SK-N-DZ (cell line): ENCODE results near the gene B3GLCT.
"Not testable (repeated sequence)": the region's sequence is repeated elsewhere in the genome, so short reads cannot be mapped to it uniquely, and the experiment has no call there.

ENCODE experiments used
- DNase-seq: peaks from one replicate; pipeline ENCODE4 v3.0.0-alpha.2; 2015; ENCODE audit warnings: low spot score

Gene B3GLCT

DNA sequence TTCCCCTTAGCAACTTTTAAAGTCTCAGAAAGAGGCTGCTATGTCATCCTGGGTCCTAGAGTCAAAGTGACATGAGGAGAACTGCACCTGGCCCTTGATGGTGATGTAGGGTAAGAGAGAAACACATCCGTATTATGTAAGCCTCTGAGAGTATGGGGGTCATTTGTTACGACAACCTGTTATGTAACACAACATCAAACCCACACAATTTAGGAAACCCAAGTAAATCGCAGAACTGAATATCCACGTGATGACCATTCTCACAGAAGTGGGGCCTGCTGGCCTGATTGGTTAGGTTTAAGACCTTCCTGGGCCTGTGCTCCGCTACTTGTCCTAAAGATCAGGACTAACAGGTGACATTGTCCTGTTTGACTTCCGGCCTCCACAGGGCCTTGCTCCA, 15.3 kb upstream of the B3GLCT start:
- no peak for DNase-seq

DNA sequence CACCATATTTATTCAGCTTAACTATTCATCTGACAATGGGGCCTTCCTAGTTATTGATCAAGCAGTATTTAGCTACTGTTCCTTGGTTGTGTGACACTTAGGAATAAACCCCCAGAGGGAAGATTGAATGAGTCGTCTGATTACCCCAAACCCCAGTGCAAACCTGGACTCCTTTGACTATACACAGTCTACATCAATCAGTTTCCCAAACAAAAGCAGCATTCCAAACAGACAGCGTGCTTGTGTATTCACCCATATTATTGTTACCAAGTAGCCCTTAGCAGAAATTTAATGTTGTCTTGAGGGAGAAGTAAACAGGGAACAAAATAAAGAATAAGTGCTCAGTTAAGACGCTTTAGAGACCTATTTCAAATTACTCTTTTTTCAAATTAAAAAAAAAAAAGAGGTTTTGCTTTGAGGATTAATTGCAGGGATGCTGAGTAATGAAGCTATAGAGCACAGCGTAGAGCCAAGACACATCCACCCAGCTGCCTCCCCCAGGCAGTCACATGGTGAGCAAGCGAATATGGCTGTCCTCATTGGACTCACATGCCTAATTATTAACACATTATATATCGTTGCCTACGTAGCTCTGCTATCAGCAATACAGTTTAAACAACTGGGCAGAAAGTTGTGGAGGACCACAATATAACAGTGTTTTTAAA, 14.7 kb upstream of the B3GLCT start:
- no peak for DNase-seq

DNA sequence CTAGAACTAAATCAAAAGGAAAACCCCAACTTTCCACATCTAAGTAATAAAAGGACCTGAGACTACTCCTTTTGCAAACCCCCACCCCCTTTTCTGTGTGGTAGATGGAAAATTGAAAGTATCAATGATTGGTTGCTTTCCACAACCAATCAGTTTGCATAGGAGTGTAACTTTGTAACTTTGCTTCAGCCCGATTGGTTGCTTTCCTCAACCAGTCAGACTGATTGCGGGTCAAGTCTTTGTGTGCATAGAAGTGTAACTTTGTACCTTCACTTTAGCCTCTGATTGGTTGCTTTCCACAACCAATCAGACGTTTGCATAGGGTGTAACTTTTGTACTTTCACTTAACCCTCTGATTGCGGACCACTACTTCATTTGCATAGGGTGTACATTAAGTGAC, 8.0 kb upstream of the B3GLCT start:
- DNase-seq, result no peak

DNA sequence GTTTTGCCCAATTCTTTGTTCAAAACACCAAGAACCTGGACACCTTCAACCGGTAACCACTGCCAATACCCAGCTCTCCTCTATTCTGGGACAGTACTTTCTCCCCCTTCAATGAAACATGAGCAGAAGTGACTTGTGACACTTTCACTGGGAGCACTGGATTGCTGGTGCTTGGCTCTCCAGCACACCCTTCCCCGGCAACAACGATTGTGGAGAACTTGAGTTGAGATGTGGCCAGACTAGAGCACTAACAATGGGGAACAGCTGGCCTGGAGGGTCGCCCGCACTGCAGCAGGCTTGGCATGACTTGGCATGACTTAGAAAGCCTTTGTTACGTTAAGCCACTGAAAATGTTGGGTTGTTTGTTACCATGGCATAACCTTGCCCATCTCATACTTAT, 7.5 kb upstream of the B3GLCT start:
- no peak for DNase-seq

DNA sequence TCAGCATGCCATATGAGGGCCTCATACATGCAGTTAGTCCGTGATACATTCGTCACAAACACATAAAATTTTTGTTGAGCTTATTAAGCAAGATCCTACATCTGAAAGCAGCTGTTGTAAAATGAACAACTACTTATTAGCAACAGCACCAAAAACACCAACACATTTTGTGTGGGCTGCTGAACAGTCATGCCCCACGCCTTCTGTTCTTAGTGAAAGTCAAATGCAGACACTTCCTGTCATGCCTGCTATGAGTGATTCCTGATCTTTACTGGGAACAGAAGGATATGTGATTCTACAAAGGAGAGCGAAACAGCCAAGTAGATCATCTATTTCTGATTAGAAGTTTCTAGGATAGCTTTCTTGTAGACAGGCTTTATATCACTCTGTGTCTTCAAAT, 4.2 kb upstream of the B3GLCT start:
- no peak for DNase-seq

DNA sequence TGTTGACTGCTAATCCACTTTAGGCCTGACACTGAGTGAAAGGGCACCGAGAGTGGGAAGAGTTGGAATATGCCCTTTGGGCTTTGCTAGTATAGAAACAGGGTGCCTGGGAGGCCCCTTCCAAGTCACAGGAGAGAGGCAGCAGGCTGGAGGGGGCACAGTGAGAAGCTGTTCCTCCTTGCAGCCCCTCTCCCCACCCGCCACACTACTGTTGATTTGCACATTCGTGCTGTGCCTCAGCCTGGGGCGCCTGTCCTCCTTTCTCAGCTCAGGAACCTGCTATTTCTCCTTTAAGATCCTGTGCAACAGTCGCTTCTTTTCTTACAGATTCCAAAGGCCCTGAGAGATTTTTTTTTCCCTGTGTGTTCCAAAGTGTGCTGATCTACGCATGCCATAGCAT, 2.8 kb upstream of the B3GLCT start:
- no peak for DNase-seq

DNA sequence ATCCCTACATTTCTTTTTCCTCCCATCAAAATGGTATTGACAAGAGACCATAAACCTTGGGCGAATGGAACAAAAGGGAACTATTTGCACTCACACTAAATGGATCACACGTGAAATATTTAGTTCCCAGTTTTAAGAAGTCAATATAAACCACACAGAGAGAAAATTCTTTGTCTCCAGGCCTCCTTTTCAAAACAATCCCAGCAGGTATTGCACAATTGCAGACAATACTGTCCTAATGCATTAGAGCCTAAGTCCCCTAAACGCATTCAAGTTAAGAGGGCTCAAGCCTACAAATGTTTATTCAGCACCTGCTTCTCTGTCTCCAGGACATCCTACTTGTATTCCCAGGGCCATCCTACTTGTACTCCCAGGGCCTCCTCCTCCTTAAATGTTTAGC, 1.3 kb upstream of the B3GLCT start:
- DNase-seq, result no peak

DNA sequence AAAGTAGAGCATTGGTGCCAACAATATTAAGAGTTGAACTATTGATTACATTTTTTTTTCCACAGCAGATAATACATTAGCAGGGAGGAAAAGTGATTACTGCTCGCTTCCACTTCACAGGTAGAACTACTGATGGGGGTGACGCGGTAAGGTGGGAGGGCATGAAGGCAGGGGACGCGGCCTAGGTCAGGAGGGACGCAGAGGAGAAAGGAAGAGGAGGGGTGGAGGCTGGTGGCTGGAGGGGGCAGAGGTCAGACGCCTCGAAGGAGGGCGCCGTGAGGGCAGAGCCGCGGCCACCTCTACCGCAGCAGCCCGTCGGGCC, 287 bp upstream of the B3GLCT start:
- no peak for DNase-seq

DNA sequence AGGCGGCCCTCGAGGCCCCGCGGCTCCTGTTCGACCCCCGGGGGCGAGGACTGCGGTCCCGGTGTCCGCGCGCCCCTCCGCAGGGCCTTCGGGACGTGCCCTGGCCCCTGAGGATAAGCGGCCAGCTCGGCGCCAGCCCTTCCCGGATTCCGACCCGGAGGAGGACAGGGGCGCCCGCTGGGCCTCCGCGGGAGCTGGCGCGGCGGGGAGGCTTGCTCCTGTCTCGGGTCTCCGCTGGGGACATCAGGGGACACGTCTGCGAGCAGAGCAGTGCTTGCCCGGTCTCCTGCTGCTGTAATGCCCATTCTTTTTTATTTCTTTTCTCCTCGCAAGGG, 829 bp downstream of the B3GLCT start:
- peak; percentile 59 for DNase-seq

DNA sequence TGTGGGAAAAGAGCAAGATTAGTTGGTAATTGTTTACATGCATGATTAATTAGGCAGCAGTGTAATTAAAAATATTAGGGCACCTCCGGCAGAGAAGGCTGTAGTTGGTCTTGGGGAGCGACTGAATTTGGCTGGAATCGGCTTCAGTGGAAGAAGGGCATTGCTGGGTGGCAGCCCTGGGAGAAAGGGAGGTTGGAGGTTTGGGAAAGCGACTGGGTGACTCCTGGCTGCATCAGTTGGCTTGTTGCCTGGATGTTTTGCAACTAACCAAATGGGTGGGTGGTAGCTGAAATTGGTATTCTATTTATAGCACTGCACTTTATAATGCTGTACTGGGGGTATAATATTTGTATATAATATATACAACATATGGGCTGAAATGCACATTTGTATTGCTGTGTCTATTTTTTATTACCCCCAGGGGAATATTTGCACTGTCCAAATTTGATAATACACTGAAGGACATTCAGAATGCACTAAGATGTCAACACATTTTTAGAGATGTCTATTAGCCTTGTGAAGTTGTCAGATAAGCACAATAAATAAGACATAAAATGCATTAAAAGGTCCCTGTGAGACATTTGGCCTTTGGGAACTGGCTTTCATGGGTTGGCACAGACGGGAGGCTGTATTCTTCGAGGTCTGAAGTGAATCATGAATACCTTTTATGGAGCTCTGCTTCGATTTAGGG, 1.7 kb downstream of the B3GLCT start:
- no peak for DNase-seq

DNA sequence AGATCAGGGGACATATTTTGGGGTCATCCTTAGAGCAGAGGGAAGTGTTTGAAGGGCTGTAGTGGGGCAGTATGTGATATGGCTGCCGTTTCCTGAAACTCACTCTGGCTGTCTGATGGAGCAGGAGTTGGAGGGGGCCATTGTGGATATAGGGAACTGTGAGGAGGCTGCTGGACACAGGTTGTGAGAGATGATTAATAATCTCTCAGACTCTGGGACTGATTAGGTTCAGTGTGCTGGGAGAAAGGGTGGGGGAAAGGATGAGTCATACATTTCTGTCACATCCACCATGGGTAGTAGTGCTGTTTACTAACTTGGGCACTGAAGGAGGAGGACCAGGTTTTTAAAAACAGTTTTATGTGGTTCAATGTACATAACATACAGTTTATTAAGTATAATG, 4.8 kb downstream of the B3GLCT start:
- no peak for DNase-seq

DNA sequence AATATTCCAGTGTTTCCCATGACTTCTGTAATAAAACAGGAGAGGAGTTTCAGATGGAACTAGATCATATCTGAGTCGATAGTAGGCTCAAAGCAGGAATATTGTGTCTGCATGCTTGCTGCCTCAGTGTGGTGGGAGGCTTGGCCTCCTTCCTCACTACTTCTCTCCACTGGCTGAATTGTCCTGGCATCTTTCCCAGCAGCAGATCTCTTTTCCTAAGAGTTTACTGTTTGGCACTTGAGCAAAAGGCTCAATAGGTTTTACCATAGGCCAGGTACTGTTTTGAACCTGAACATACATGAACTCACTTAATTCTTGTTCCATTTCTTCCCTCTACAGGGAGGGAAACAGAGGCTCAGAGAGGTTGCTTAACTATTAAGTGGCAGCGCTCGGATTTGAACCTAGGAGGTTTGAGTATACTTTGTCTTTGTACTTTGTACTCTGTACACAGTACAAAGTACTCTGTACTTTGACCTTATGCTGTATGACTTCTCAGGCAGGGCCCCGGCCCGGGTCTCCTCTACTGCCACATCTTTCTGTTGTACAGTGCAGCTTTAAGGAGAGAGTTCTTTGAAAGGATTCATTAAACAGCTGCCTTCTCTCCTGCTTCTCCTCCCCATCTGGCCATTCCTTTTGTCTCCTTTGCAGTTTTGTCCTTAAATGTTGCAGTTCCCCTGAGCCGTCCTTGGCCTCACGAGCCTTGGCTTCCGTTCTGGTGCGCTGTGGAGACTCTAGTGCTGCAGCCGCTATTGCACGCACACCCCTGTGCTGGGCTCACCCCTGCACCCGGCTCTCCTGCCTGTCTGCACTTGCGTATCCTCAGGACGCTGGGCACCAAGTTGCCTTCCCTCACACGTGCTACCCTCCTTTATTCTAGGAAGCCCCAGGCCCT, 8.1 kb downstream of the B3GLCT start:
- no peak for DNase-seq

DNA sequence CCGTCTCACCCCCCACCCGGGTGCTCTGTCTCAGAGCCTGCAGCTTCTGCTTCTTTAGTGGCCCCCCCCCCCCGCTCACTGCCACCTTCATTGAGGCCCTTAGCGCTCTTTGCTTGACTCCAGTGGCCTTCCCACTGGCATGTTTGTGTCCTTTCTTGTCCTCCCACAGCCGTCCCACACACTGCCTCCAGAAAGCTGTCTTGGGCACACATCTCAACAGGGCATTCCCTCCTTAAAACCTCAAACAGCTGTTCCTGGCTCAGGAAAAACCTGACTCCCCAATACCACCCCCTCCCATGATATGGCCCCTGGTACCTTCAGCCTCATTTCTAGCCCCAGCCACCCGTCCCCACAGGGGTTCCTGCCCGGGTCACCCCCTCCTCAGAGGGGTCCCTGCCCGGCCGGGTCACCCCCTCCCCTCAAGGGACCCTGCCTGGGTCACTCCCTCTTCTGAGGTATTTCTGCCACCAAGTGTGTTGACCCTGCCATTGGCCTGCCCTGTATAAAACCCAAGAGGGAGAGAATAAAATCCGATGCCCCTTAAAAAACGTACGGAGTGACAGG, 8.9 kb downstream of the B3GLCT start:
- DNase-seq, result no peak

DNA sequence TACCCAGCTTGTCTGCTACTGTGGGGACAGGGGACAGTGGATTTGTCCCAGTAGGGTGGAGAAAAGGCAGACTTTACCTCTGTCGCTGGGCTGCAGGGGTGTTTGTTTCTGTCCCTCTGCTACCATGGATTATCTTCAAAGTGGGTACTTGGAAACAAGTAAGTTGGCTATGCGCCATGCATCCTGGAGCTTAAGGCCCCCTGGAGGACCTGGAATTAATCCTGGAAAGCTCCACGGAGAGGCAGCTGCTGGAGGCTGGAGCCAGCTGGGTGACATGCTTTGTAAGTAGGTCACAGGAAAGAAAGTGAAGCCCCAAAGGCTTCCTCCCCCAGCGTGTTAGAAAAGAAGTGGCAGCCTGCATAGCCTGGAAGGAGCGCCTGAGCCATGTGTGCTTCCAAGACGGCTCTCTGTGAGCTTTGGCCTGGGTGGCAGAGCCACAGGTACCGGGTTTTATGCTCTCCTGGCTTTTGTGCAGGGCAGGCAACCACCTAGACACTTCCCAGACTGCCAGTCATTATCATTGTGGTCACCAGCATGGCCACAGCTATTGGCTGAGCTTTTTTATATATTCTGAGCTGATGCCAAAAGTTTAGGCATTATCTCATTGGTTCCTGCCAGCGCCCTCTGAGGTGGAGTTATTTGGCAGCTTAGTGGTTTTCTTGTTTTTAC, 9.5 kb downstream of the B3GLCT start:
- DNase-seq, result peak; percentile 80

DNA sequence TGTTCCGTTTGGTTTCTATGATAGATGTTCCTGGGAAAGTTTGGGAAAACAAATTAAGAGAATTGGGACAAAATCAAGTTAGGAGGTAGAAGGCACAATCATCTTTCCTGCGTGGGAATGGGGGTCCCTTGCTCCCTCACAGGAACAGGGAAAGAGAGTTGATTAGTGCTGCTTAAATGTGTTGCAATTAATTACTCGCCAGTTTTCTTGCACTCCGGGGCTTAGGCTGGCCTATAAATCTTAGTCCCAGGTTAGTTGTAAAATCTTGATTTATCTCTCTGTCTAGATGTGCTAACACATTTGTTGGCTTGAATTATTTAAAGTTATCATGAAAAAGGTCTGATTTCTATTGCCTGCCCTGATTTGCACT, 10.1 kb downstream of the B3GLCT start:
- no peak for DNase-seq

DNA sequence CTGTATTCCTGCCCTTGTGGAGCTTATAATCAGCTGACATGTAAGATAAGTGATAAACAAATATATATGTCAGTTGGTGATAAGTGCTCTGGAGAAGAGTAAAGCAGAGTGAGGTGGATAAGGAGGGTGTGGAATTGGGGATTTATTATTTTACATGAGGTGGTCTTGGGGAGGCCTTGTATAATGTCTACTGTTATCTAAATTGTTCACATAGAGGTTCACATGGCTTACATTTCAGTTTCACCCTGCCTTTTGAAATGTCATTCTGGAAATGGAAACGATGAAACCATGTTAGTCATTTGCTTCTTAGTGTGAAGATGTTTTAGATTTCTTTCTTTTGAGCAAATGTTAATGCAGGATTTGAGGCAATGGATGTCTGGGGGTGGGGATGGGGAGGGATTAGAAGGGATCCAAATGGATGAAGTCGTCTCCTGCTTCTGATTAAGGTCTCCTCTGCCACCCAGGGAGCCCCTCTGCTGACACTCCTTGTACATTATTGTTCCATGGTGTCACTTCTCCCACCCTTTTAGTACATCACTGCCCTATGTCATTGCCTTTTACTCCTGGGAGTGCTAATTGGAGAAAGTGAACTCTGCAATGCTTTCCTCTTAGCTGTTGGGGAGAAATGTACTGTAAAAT, 14.0 kb downstream of the B3GLCT start:
- no peak for DNase-seq

DNA sequence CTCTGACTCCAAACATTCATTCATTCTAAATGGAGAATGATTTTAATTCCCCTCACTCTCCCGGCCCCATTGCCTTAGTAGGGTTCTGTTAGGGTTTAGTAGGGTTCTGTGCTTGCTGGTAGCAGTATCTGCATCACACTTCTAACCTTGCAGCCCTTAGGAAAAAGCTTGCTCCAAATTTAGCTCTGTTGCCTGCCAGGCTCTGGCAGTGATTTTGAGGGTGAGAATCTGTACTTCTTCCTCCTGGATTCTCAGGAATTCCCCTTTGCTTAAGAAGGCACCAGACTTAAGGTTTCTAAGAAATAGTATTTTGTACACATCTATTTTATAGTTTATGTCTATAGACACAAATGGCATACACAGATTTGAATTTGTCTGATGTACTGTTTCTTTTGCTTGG, 14.7 kb downstream of the B3GLCT start:
- DNase-seq, result no peak

DNA sequence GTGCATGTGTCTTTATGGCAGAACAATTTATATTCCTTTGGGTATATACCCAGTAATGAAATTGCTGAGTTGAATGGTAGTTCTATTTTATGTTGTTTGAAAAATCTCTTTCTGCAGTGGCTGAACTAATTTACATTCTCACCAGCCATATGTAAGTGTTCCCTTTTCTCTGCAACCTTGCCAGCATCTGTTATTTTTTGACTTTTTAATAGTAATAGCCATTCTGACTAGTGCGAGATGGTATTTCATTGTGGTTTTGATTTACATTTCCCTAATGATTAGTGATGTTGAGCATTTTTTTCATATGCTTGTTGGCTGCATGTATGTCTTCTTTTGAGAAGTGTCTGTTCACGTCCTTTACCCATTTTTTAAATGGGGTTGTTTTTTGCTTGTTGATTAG, 17.1 kb downstream of the B3GLCT start:
- not testable (repeated sequence) for DNase-seq

DNA sequence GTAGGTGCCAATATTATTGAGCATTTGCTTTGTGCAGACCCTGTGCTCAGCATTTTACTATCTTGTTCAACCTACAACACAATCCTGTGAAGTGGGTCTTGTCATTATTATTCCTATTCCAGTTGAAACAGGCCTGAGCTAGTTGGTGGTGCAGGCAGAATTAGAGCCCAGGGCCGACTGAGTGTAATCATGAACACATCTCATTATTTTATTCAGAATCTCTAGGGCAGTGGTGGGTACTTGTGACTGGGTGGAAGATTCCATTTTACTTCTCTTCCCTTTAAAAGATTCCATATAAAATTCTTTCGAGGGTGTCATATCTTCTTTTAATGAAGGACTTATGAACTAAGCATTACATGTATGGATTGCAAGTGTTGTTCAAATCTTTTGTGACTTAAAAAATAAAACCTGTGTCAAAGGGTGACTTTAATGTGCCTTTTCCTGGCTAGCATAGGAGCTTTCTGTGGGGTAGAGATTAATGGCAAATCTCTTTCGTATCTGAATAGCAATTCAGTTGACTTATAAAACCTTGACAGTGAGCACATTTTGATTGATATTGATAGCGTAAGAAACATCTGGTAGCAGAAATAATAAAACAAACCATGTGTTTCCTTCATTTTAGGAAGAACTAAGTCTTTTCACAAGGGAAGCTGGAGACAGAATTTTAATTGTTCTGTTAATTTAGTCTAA, 20.3 kb downstream of the B3GLCT start:
- no peak for DNase-seq

DNA sequence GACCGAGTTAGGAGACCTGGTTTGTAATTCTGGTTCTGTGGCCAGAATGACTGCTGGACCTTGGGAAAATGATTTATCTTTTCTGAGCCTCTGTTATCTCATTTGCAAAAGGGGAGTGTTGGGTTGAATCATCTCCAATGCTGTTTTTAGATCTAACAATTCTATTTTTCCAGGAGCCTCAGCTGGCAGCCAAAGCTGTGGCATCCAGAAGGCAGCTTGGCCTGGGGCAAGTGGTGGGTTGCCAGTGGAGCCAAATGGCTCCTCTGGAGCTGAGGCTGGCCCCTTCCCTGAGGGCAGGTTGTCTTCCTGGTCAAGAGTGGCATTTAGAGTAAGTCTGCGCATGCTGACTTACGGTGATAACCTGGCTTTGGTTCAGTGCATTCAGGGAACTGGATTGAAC, 21.3 kb downstream of the B3GLCT start:
- no peak for DNase-seq

DNA sequence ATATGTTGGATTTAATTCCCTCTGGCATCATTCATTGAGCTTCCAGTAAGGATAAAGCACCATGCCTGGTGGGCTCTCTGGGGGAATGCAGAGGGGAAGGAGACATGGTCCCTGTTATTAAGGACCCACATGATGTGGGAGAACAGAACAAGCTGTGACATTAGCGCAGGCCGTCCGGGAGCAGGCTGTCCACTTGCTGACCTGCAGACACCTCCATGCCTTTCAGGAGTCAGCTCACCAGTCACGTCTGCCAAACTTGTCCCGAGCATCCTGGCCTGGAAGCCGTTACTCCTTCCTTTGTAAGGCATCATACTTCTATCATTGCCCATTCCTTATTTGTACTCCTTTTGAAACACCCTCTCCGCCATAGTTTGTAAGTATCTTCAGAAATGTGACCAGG, 23.4 kb downstream of the B3GLCT start:
- DNase-seq, result no peak
